ENCODE results near the gene R3HDM4.
A peak's percentile ranks its signal among the peaks of the same experiment; 100 is the strongest.
"Not testable (repeated sequence)": the region's sequence is repeated elsewhere in the genome, so short reads cannot be mapped to it uniquely, and the experiment has no call there.

R3HDM4 gene

DNA sequence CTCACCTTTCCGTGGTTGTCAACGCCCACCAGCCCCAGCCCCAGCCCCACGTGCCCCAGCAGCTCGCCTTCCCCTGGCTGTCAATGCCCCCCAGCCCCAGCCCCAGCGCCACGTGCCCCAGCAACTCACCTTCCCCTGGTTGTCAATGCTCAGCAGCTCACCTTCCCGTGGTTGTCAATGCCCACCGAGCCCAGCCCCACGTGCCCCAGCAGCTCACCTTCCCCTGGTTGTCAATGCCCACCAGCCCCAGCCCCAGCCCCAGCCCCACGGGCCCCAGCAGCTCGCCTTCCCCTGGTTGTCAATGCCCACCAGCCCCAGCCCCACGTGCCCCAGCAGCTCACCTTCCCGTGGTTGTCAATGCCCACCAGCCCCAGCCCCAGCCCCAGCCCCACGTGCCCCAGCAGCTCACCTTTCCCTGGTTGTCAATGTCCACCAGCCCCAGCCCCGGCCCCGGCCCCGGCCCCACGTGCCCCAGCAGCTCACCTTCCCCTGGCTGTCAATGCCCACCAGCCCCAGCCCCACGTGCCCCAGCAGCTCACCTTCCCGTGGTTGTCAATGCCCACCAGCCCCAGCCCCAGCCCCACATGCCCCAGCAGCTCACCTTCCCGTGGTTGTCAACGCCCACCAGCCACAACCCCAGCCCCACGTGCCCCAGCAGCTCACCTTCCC lies 34.9 kb downstream of the R3HDM4 start:
- not testable (repeated sequence) for H3K4me1 ChIP-seq (ENCODE audit: control insufficient read depth in 1 of 2, insufficient read depth in 2 of 2, low read length in 2 of 2); H3K9me3 ChIP-seq (ENCODE audit: insufficient read depth, low read depth, low read length); H3K79me2 ChIP-seq (ENCODE audit: control insufficient read depth, insufficient read depth, low read length, poor library complexity); H4K12ac ChIP-seq (ENCODE audit: low read depth, low read length); H3K14ac ChIP-seq (ENCODE audit: low read length); H4K8ac ChIP-seq (ENCODE audit: low read depth, low read length); H2AK5ac ChIP-seq (ENCODE audit: low read length); H3K23ac ChIP-seq (ENCODE audit: low read length); H3K9ac ChIP-seq (ENCODE audit: low read length); H3K4me2 ChIP-seq (ENCODE audit: low read length); H2BK12ac ChIP-seq (ENCODE audit: low read length); DNase-seq; H2BK120ac ChIP-seq (ENCODE audit: insufficient read depth, low read length, poor library complexity); H4K91ac ChIP-seq (ENCODE audit: low read depth, low read length); H3K27ac ChIP-seq (ENCODE audit: low read depth, low read length); H3K79me1 ChIP-seq (ENCODE audit: low read length); H3K18ac ChIP-seq (ENCODE audit: low read length); H2AFZ ChIP-seq (ENCODE audit: insufficient read depth, low read length, poor library complexity); H3K4ac ChIP-seq (ENCODE audit: low read depth, low read length); H3K4me3 ChIP-seq (ENCODE audit: low read depth, low read length); H3K27me3 ChIP-seq (ENCODE audit: insufficient read depth, low read length); H2BK5ac ChIP-seq (ENCODE audit: low read depth, low read length, poor library complexity)
- no CpG with 5 or more reads among the region's 23 CpGs for WGBS (ENCODE audit: extremely low coverage, insufficient coverage, insufficient read length)
- H3K36me3 ChIP-seq (ENCODE audit: control insufficient read depth in 1 of 2, insufficient read depth in 2 of 2, low read length in 2 of 2) = peaks cover 63 to 73% of the 10 kb centered on the region in 2 experiments

DNA sequence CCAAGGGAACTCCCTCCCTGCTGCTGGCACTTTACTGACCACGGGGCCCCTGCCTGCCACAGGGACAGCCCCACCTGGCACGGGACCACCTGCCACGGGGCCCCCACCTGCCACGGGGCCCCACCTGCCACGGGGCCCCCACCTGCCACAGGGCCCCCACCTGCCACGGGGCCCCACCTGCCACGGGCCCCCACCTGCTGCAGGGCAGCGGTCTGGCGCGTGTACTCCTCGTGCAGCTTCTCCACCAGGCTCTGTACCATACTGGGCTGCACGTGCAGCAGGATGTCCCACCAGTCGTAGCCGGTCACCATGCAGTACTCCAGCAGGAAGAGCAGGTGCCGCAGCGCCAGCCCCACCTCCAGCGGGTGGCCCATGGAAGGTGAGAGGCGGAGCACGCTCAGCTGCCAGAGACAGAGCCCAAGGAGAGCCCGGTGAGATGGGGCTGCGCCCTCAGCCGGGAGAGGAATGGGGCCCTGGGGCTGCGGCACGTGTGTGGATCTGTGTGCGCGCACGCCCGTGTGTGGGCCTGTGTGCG lies 36.2 kb downstream of the R3HDM4 start:
- WGBS (ENCODE audit: extremely low coverage, insufficient coverage, insufficient read length) = no CpG with 5 or more reads among the region's 29 CpGs
- no peaks in the 10 kb centered on the region for H3K4me1 ChIP-seq (ENCODE audit: control insufficient read depth in 1 of 2, insufficient read depth in 2 of 2, low read length in 2 of 2)
- H3K9ac ChIP-seq (ENCODE audit: low read length) = no peak overlapping the region

DNA sequence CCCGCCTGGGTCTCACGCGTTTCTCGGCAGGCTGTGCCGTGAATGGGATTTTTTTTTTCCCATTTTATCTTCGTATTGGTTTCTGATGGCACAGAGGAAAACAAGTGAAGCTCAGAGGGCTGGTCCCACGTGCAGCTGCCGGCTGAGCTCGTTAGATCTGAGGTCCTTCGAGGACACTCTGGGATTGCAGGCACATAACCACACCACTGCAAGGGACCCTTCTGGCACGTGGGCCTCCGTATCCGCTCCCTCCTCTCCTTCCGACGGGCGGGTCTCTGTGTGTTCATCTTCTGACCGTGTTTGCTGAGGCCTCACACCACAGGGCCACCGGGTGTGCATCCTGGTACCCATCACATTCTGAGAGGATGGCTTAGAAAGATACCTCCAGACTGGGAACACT lies 36.9 kb downstream of the R3HDM4 start:
- H3K4me3 ChIP-seq (ENCODE audit: low read depth, low read length) = no peak overlapping the region
- H2AFZ ChIP-seq (ENCODE audit: insufficient read depth, low read length, poor library complexity) = no peak overlapping the region
- no peak overlapping the region for H3K27ac ChIP-seq (ENCODE audit: low read depth, low read length)
- no peak overlapping the region for H2BK12ac ChIP-seq (ENCODE audit: low read length)
- H3K36me3 ChIP-seq (ENCODE audit: control insufficient read depth in 1 of 2, insufficient read depth in 2 of 2, low read length in 2 of 2) = peaks cover 52 to 57% of the 10 kb centered on the region in 2 experiments
- no peak overlapping the region for H2BK120ac ChIP-seq (ENCODE audit: insufficient read depth, low read length, poor library complexity)
- H4K8ac ChIP-seq (ENCODE audit: low read depth, low read length) = no peak overlapping the region
- H3K23ac ChIP-seq (ENCODE audit: low read length) = no peak overlapping the region
- H3K79me2 ChIP-seq (ENCODE audit: control insufficient read depth, insufficient read depth, low read length, poor library complexity) = no peaks in the 10 kb centered on the region
- no peak overlapping the region for H3K14ac ChIP-seq (ENCODE audit: low read length)
- no peak overlapping the region for H2AK5ac ChIP-seq (ENCODE audit: low read length)
- H3K79me1 ChIP-seq (ENCODE audit: low read length) = no peaks in the 10 kb centered on the region
- H4K91ac ChIP-seq (ENCODE audit: low read depth, low read length) = no peak overlapping the region
- no peaks in the 10 kb centered on the region for H3K27me3 ChIP-seq (ENCODE audit: insufficient read depth, low read length)
- no peak overlapping the region for H3K18ac ChIP-seq (ENCODE audit: low read length)
- no CpG with 5 or more reads among the region's 18 CpGs for WGBS (ENCODE audit: extremely low coverage, insufficient coverage, insufficient read length)
- H3K9ac ChIP-seq (ENCODE audit: low read length) = no peak overlapping the region
- no peaks in the 10 kb centered on the region for H3K9me3 ChIP-seq (ENCODE audit: insufficient read depth, low read depth, low read length)
- H3K4me1 ChIP-seq (ENCODE audit: control insufficient read depth in 1 of 2, insufficient read depth in 2 of 2, low read length in 2 of 2) = no peaks in the 10 kb centered on the region
- H4K12ac ChIP-seq (ENCODE audit: low read depth, low read length) = no peak overlapping the region
- H3K4ac ChIP-seq (ENCODE audit: low read depth, low read length) = no peak overlapping the region
- no peak overlapping the region for H2BK5ac ChIP-seq (ENCODE audit: low read depth, low read length, poor library complexity)
- H3K4me2 ChIP-seq (ENCODE audit: low read length) = no peak overlapping the region
- DNase-seq = no peak

More for the DNA sequence above, 36.2 kb downstream of the R3HDM4 start:
- H3K4ac ChIP-seq (ENCODE audit: low read depth, low read length) = no peak overlapping the region
- no peak overlapping the region for H2AFZ ChIP-seq (ENCODE audit: insufficient read depth, low read length, poor library complexity)
- H2BK5ac ChIP-seq (ENCODE audit: low read depth, low read length, poor library complexity) = no peak overlapping the region
- H4K91ac ChIP-seq (ENCODE audit: low read depth, low read length) = no peak overlapping the region
- no peak overlapping the region for H3K23ac ChIP-seq (ENCODE audit: low read length)
- no peak overlapping the region for H4K12ac ChIP-seq (ENCODE audit: low read depth, low read length)
- no peak overlapping the region for H2AK5ac ChIP-seq (ENCODE audit: low read length)
- H3K4me2 ChIP-seq (ENCODE audit: low read length) = peak overlapping the region; percentile 1
- H3K9me3 ChIP-seq (ENCODE audit: insufficient read depth, low read depth, low read length) = peaks cover 4% of the 10 kb centered on the region
- no peak overlapping the region for H3K18ac ChIP-seq (ENCODE audit: low read length)
- no peak overlapping the region for H2BK120ac ChIP-seq (ENCODE audit: insufficient read depth, low read length, poor library complexity)
- no peak overlapping the region for H3K4me3 ChIP-seq (ENCODE audit: low read depth, low read length)
- no peak overlapping the region for H3K14ac ChIP-seq (ENCODE audit: low read length)
- H4K8ac ChIP-seq (ENCODE audit: low read depth, low read length) = no peak overlapping the region
- no peak overlapping the region for H2BK12ac ChIP-seq (ENCODE audit: low read length)
- no peaks in the 10 kb centered on the region for H3K79me1 ChIP-seq (ENCODE audit: low read length)
- H3K36me3 ChIP-seq (ENCODE audit: control insufficient read depth in 1 of 2, insufficient read depth in 2 of 2, low read length in 2 of 2) = peaks cover 55 to 60% of the 10 kb centered on the region in 2 experiments
- no peaks in the 10 kb centered on the region for H3K79me2 ChIP-seq (ENCODE audit: control insufficient read depth, insufficient read depth, low read length, poor library complexity)
- no peaks in the 10 kb centered on the region for H3K27me3 ChIP-seq (ENCODE audit: insufficient read depth, low read length)
- DNase-seq = no peak
- H3K27ac ChIP-seq (ENCODE audit: low read depth, low read length) = no peak overlapping the region

DNA sequence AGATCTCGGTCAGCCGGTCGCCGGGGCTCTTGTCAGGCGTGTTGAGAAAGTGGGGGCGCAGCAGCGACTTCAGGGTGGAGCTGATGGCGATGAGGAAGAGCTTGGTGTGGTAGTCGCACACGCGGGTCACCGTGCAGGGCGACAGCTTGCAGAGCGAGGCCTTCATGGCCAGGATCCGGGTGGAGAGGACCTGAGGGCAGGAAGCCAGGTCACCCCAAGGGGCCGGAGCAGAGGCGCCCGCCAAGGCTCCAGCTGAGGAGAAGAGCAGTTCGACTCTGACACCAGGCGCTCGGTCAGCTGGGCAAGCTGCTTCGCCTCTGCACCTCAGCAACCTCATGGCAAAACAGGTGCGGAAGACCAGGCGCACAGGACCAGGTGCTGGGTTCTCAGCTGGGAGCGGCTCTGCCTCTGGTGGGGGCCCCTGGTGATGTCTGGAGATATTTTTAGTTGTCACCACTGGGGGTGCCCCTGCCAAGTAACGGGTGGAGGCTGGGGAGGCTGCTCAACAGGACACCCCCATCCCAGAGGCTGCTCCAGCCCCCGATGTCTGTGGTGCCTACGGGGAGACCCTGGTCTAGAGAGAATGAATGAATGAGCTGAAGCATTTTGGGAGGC lies 37.6 kb downstream of the R3HDM4 start:
- no peak overlapping the region for H3K18ac ChIP-seq (ENCODE audit: low read length)
- no peak overlapping the region for H3K27ac ChIP-seq (ENCODE audit: low read depth, low read length)
- no peak overlapping the region for H4K91ac ChIP-seq (ENCODE audit: low read depth, low read length)
- no peaks in the 10 kb centered on the region for H3K79me1 ChIP-seq (ENCODE audit: low read length)
- H3K36me3 ChIP-seq (ENCODE audit: control insufficient read depth in 1 of 2, insufficient read depth in 2 of 2, low read length in 2 of 2) = peaks cover 55 to 60% of the 10 kb centered on the region in 2 experiments
- H3K14ac ChIP-seq (ENCODE audit: low read length) = no peak overlapping the region
- H3K79me2 ChIP-seq (ENCODE audit: control insufficient read depth, insufficient read depth, low read length, poor library complexity) = no peaks in the 10 kb centered on the region
- no peaks in the 10 kb centered on the region for H3K9me3 ChIP-seq (ENCODE audit: insufficient read depth, low read depth, low read length)
- no peak for DNase-seq
- H2AFZ ChIP-seq (ENCODE audit: insufficient read depth, low read length, poor library complexity) = no peak overlapping the region
- H4K8ac ChIP-seq (ENCODE audit: low read depth, low read length) = no peak overlapping the region
- no peak overlapping the region for H4K12ac ChIP-seq (ENCODE audit: low read depth, low read length)
- no peak overlapping the region for H3K4me3 ChIP-seq (ENCODE audit: low read depth, low read length)
- no peaks in the 10 kb centered on the region for H3K27me3 ChIP-seq (ENCODE audit: insufficient read depth, low read length)
- WGBS (ENCODE audit: extremely low coverage, insufficient coverage, insufficient read length) = no CpG with 5 or more reads among the region's 28 CpGs
- peaks cover 0 to 4% of the 10 kb centered on the region in 2 experiments for H3K4me1 ChIP-seq (ENCODE audit: control insufficient read depth in 1 of 2, insufficient read depth in 2 of 2, low read length in 2 of 2)
- no peak overlapping the region for H2BK12ac ChIP-seq (ENCODE audit: low read length)
- no peak overlapping the region for H2BK5ac ChIP-seq (ENCODE audit: low read depth, low read length, poor library complexity)
- H3K4me2 ChIP-seq (ENCODE audit: low read length) = no peak overlapping the region
- no peak overlapping the region for H2AK5ac ChIP-seq (ENCODE audit: low read length)
- H3K23ac ChIP-seq (ENCODE audit: low read length) = no peak overlapping the region
- H3K4ac ChIP-seq (ENCODE audit: low read depth, low read length) = no peak overlapping the region
- no peak overlapping the region for H2BK120ac ChIP-seq (ENCODE audit: insufficient read depth, low read length, poor library complexity)
- no peak overlapping the region for H3K9ac ChIP-seq (ENCODE audit: low read length)
